ENCODE results near the gene PSAP.

Gene PSAP

DNA sequence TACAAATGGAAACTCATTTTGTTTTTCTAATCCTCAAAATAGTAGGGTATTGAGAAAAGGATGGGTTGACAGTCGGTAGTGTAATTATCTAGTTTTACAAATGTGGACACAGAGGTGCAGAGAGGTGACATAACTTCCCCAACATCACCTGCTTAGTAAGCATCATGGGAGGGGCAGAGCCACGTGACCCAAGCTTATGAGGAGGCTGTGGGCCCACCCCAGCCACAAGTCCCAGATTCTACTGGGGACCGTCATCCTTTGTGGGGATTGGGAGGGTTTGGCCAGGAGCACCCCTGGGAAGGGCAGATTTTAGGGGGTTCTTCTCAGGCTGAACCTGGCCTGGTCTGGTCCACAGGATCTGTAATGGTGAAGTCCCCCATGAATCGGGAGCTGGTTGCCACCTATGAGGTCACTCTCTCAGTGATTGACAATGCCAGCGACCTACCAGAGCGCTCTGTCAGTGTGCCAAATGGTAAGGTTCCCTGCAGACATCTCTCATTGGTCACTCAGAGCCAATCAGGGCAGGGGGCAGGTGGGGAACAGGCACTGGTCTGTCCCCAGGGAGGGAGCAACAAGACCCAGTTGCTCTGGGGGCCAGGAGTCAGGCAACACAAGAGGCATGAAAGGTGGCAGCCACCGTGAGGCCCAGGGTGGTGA, 54.2 kb downstream of the PSAP start:
- in situ Hi-C loops (cut with HindIII; ENCODE audit: low sequenced_read_pairs) = no loop called here

DNA sequence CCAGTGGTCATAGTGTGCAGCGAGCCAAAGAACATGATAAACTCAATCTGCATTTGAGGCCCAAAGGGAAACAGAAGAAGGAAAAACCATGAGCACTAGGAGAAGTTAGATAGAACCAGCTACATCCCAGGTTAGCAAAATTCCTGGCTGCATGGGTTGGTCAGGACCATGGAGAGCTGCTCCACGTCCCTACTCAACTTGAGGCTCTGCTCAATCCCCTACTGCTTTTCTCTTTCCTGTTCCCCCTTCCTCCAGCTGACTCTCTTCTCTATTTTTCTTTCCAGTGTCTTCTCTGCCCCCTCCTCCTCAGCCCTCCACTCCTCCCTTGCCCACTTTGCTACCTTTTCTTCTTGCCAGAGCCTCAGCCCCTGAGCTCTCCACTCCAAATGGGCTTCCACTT, 55.8 kb downstream of the PSAP start:
- in situ Hi-C loops (cut with HindIII; ENCODE audit: low sequenced_read_pairs) = no loop called here

DNA sequence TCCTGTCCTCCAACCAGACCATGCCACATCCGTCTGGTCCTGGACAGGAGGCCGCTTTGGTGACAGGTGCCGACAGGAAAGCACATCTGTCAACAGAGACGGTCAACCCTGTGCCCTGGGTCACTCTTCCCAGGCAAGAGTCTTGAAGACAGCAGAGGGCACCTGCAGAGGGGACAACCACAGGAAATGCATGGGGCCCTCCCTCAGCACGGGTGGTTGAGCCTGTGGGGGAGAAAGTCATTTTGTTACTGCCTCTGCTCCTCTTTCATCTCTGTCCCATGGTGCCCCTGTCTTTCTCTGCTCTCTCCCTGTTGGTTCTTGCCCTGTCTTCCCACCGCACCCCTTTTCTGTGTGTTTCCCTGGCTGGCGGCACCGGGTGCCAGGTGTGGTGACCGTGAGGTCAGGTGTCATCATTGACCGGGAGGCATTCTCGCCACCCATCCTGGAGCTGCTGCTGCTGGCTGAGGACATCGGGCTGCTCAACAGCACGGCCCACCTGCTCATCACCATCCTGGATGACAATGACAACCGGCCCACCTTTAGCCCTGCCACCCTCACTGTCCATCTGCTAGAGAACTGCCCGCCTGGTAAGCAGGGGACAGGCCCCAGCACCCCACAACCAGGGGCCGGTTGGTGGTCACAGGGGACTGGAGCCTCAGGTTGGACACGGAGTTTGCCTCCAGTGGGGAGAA, 60.2 kb downstream of the PSAP start:
- in situ Hi-C loops (cut with HindIII; ENCODE audit: low sequenced_read_pairs) = no loop called here

DNA sequence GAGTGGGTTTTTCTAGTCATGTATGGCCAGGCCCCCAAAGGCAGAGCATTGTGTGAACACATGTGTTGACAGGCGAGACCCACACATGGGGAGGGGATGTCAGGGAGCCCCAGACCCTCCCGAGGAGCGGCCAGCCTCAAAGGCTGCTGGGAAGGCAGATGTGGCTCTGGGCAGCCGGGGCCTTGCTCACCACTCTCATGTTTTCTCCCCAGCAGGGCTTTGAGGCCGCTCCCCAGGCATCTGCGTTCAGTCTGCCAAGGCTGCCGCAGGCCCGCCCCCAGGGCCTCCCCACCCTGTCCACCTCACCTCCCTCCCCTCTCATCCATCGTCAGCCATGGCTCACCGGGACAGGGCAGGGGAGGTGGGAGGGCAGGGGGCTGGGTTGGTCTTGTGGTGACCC, 61.2 kb downstream of the PSAP start:
- in situ Hi-C loops (cut with HindIII; ENCODE audit: low sequenced_read_pairs) = no loop called here

DNA sequence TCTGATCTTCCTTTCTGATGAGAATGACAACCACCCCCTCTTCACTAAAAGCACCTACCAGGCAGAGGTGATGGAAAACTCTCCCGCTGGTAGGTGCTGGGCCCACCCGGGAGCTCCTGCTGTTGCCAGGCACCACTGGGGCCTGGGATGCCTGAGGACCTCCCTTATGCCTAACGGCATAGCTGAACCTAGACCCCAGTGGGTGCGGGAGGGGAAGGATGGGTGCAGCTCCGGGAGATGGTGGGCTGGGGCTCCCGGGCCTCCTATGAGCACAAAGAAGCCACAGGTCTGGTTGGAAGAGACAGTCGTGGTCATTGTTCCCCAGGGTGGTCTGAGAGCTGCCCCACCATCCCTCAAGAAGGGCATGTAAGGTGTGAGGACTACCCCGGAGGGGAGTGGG, 62.1 kb downstream of the PSAP start:
- in situ Hi-C loops (cut with HindIII; ENCODE audit: low sequenced_read_pairs) = no loop called here

DNA sequence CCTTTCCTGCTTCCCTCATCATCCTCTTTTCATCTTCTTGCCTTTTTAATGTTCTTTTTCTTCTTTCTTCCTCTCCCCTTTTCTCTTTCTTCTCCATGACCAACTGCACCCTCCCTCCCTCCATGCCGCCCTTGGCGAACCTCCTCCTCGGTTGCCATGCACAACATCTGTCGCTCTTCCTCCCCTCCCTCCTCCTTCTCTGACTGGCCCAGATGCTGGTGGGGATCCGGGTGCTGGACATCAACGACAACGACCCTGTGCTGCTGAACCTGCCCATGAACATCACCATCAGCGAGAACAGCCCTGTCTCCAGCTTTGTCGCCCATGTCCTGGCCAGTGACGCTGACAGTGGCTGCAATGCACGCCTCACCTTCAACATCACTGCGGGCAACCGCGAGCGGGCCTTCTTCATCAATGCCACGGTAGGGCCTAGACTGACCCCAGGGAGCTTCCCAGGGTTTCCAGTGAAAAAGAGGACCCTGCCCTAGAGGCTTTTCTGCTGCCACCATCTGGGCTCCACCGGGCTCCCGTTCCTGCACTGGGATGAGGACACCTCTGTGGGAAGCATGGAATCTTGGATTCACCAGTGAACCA, 66.3 kb downstream of the PSAP start:
- in situ Hi-C loops (cut with HindIII; ENCODE audit: low sequenced_read_pairs) = no loop called here

DNA sequence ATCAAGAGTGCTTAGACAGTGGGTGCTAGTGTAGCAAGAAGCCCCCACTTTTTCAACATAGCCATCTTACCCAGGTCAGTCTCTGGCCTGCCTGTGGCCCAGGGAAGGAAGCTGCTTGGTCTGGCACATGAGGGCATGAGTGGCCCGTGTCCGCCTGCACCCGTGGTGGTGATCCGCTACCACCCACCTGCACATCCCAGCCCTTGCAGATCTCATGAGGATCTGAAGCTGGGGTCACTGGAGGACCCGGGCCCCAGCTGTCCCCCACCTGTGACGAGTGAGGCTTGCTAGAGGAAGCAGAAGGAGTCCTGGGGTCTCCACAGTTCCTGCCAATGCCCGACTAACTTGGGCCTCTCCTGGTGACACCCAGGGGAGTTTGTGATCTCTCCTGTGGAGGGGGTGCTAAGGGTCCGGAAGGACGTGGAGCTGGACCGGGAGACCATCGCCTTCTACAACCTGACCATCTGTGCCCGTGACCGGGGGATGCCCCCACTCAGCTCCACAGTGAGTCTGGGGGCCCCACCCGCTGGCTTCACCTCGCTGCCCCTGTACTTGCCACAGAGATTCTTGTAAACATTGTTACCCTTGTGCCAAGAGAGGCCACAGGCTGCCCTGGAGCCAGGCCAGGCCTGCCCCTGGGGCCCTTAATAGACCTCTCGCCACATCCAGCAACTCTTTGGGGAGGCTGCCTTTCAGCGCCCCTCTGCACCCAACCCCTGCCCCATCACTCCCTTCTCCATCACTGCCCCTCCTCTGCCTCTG, 67.0 kb downstream of the PSAP start:
- in situ Hi-C loops (cut with HindIII; ENCODE audit: low sequenced_read_pairs) = no loop called here

DNA sequence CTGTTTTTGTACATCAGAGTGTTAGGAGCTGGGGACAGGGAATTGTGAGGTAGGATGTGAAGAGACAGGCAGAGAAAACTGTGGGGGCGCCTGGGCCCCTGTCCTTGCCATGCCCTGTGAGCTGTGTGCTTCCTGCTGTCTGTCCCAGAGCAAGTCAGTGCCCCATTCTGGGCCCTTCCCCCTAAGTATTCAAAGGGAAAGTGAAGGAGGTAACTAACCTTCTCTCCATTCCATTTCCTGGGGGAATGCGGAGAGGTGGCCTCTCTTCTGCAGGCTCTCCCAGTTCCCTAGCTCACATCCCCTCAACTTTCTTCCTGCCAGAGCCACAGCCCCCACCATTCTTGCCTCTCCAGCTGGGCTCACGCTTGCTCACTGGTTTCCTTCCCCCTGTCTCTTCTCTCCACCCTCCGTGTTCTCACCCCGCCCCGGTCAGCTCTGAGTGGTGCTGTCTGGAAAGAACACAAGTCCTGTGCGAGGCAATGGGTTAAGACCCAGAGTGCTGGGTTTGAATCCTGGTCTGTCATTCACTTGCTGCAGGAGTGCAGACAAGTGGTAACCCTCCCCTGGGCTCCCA, 68.0 kb downstream of the PSAP start:
- in situ Hi-C loops (cut with HindIII; ENCODE audit: low sequenced_read_pairs) = no loop called here

DNA sequence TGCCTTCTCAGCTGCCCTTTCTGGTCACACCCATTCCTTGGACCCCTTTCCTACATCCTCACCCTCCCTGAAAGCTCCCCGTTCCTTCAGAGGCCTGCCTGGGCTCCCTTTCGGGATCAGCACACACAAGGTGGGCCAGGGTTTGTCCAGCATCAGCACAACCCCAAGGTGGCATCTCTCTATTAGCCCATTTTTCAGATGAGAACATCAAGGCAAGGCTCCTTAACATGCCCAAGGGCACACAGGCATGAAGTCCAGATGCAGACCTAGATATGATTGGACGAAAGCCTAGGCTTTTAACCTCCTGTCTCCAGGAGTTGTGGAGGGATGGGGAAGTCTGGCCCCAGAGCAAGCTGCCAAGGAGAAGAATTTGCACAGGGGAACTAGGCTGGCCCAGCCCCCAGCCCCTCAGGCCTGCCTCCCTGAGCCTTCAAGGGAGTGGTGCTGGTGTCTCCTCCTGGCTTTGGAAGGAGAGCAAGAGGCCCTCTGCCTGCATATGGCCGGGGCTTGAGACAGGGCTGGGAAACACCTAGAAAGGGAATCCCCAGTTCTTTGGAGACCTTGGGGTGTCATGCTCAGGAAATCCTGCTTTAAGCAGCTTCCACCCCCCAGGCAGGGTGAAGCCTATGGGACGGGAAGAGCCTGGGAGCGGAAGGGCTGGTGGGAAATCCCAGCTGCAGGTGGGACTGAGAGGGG, 68.7 kb downstream of the PSAP start:
- in situ Hi-C loops (cut with HindIII; ENCODE audit: low sequenced_read_pairs) = no loop called here

DNA sequence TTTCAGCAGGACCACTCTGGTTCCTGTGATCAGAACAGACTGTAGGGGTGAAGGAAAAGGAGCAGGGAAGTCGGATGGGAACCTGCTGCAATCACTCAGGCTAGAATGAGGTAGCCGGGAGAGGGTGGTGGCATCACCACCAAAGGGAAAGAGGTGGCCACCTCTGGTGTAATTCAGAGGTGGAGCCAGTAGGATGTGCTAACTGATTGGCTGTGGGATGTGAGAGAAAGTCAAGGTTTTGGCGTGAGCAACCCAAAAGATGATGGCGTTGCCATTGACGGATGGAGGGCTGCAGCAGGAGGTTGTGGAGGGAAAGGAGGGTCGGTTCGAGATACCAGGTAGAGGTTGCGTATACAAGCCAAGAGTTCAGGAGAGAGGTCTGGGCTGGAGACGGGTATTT, 70.3 kb downstream of the PSAP start:
- in situ Hi-C loops (cut with HindIII; ENCODE audit: low sequenced_read_pairs) = no loop called here

DNA sequence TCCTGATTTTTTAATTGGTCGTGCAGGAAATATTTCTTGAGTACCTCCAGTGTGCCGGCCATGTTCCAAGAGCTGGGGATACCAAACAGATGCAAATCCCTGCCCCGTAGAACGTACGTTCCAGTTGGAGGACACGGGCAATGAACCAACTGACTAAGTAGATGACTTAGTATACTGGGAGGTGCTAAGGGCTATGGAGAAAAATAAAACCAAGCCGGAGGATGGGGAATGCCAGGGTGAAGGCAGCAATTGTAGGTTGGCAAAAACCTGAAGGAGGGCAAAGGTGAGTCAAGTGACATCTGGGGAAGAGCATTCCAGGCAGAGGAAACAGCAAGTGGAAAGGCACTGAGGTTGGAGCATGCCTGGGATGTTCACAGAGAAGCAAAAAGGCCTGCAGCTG, 70.9 kb downstream of the PSAP start:
- in situ Hi-C loops (cut with HindIII; ENCODE audit: low sequenced_read_pairs) = no loop called here

DNA sequence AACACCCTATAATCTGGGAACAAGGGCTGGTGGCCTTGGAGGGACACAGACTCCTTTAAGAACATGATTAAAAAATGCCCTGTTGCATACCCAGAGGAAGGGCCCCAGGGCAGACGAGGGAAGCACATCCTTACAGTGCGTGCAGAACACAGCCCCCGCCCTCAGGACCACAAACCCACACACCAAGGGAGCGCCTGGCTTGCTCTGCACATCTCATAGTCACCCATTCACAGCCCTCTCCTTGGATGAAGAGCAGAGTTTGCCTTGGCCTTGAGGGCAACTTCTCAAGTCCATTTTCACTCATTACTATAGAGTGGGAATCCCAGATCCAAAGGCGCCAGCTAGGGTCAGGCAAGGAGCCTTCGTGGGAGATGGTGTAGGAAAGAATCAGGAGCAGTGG, 71.4 kb downstream of the PSAP start:
- in situ Hi-C loops (cut with HindIII; ENCODE audit: low sequenced_read_pairs) = no loop called here

DNA sequence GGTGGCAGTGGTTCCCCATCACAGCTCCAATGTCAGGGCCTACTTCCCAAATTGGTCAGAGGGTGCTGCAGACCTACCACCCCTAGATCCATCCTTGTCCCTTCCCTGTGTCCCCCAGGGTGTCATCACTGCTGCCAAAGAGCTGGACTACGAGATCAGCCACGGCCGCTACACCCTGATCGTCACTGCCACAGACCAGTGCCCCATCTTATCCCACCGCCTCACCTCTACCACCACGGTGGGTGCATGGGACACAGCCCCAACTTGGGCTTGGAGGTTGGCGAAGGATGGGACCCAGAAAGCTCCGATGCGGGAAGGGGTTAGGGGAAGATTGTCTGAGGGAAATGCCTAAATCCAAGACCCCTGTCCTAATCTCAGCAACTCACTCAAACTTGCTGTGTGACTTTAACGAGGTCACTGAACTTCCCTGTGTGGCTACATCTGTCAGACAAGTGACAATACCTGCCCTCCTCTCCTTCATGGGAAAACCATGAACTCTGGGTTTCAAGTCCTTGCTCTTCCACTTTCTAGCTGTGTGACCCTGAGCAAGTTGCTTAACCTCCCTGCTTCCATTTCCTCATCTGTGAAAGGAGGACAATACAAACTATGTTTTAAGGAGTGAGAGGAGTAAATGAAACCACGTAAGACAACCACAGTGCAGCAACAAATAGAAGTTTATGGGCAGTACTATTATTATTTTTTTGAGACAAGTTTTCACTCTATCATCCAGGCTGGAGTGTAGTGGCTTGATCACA, 72.8 kb downstream of the PSAP start:
- in situ Hi-C loops (cut with HindIII; ENCODE audit: low sequenced_read_pairs) = no loop called here

DNA sequence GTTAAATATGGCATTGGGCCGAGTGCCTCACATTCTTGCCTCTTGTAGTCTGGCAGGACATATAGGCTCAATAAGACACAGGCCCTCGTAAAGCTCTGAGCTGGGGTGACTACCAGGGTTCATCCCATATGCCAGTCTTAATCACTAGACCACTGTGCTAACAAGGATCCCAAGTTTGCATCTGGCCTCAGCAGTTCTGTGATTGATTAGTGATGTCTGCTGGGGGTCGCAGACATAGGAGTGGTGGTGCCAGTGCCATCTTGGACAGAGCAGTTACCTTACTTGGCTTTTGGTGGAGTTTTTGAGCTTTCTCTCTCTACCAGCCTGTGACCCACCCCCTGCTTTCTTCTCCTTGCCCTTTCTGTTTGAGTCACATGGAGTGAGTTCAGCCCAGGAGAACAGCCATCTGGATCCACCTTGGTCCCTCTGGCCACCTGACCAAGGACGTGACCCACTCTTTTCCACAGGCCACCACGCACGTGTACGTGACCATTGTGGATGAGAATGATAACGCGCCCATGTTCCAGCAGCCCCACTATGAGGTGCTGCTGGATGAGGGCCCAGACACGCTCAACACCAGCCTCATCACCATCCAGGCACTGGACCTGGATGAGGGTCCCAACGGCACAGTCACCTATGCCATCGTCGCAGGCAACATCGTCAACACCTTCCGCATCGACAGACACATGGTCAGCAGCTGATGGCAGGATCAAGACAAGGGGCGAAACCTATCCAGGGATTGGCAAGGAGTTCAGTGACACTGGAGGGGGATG, 73.7 kb downstream of the PSAP start:
- in situ Hi-C loops (cut with HindIII; ENCODE audit: low sequenced_read_pairs) = no loop called here

DNA sequence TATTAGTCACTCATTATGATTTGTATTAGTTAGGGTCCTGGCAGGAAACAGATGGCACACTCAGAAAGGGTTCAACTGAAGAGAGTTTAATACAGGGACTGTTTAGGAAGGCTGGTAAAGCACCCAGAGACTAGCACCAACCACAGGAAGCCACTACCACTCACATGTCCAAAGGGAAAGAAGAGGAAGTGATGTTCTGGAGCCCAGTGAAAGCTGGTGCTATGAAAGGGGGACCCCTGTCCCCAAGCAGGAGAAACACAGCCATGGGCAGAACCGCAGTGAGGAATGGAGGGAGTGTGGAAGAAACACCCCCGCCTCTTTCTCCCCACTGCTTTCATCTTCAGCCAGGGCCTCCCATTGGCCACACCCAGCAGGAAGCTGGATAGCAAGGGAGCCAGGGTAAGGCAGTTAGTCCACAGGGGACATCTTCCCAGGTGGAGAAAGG, 74.5 kb downstream of the PSAP start:
- in situ Hi-C loops (cut with HindIII; ENCODE audit: low sequenced_read_pairs) = no loop called here

DNA sequence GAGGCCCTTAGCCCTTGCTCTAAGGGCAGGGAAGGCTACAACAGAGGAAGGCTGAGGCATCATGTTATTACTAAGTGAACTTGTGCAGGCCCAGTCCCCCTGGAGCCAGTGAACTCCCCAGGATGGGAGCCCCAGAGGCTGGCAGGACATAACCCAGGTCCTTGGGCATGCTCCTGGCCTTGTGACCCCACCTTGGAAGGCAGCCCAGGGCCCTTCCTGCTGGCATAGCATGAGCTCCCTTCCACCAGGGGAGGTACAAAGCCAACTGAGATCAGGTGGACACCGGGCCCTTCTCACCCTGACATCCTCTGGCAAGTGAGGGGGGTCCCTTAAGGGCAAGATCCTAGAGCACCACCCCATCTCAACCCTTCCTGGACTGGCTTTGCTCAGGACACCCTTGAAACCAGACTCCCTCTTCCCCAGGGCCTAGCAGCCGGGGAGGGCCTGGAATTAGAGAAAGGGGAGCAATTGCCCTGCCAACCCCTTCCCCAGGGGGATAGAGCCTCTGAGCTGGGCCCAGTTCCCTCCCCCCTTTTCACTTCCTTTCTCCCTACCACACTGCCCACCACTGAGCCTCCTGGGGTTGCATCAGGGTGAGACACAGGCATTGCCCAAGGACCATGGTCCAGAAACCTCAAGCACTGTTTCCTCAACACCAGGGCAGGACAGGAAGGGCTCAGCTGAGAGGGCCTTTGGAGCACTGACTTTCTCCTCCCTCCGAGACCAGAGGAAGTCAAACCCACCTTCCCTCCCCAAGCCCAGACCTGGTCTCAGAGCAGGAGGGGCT, 75.9 kb downstream of the PSAP start:
- in situ Hi-C loops (cut with HindIII; ENCODE audit: low sequenced_read_pairs) = no loop called here

DNA sequence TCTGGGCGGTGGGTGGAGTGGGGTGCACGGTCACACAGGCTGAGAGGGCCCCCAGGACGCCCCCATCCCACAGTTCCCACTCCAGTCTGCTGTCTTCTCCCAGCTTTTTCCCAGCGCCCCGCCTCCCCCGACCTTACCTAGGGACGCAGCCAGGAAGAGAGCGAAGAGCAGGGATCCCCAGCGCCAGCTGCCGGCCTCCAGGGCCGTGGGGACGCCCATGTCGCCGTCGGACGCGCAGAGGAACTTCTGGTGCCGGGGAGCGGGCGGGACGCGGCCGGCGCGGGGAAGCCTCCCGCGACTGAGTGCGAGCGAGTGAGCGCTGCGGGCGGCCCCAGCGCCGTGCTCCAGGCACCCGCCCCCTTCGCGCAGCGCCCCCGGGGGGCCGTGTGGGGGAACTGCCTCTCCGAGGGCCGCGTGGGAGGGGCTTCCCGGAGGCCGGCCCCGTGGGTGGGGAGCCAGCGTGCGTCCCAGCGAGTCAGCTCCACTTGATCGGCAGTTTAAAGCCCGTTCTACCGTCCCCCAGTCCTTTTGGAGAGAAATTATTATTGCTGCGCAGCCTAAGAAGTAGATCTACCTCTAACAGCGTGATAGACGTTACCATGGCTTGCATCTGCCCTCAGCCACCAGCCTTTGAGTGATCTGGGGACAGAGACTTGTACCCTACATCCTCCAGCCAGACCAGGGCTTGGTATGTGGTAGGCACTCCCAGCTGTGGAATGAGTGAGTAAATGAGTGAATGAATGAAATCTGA, 77.7 kb downstream of the PSAP start, which contains the start of gene VSIR:
VSIR (minus strand) TSS at position 300 of the 751 bp plus-strand sequence; CDS start at position 219, 81 bp downstream.
- in situ Hi-C loops (cut with HindIII; ENCODE audit: low sequenced_read_pairs) = no loop called here

DNA sequence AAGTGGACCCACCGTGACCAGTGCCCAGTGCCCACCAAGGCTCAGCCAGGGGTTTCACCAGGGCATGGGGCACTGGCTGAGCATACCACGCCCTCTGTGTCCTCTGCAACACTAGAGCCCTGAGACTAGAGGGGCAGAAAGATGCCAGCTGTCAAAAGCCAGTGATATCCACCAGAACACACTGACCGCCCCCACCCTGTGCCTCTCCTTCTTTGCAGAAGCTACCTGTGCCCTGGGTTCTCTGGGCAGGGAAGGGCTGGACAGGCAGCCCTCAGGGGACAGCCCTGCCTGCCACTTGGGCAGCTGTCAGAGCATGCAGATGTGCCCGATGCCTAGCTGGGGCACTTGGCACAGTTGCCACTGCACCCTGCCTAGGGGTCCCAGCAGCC, 78.2 kb downstream of the PSAP start:
- in situ Hi-C loops (cut with HindIII; ENCODE audit: low sequenced_read_pairs) = no loop called here
